Right ventricle myocardium inferior (tissue), 1 donor: ENCODE results near the gene PMEPA1. TPM values are rescaled to one million over a fixed set of nuclear protein-coding genes. Genes with fewer than 3 reads are reported as not detected.

Source experiments
- ATAC-seq: fragments of 200-7000 bp; cut with Tn5 transposase; one replicate; pipeline ENCODE4 v1.9.1; 2020; ENCODE audit warnings: mild to moderate bottlenecking, moderate library complexity
- DNase-seq: peaks from one replicate; pipeline ENCODE4 v3.0.0; 2021; ENCODE audit errors: missing footprints
- intact Hi-C: fragments of 100-400 bp; cut with DNase I; formaldehyde crosslinking; loops from one replicate; pipeline ENCODE4 v1.11.0; 2022
- total RNA-seq: library from RNA; stranded (reverse); fragmentation: NEBNext Ultra II Directional; extraction: Animal tissue kit (Norgen Biotek cat#: 25700); gene quantifications from one replicate; pipeline ENCODE4 v1.2.1, GENCODE V29; 2021
- donor health status: DM: no; HTN: yes; CAD: no; lungs with severe emphysema.

Gene PMEPA1
- total RNA-seq, 1 donor from 2014 or later: 23.9 TPM

GRCh38 chr20:57701651-57702050 is 8.2 kb downstream of the PMEPA1 start:
- intact Hi-C loops: loop anchor here (2.0 kb wide), 1 partner anchor 13 kb away; no protein-coding TSS in a partner anchor
- DNase-seq (no peak), ATAC-seq (no peak)

GRCh38 chr20:57701090-57701489 is 8.7 kb downstream of the PMEPA1 start:
- intact Hi-C loops: no loop called here

GRCh38 chr20:57699395-57699794 is 10.4 kb downstream of the PMEPA1 start:
- DNase-seq (no peak), ATAC-seq (no peak)
- intact Hi-C loops: no loop called here

More at GRCh38 chr20:57701090-57701489, 8.7 kb downstream of the PMEPA1 start:
- no peak for ATAC-seq
- no peak for DNase-seq

- DNase-seq: no peak
- intact Hi-C loops: no loop called here
- no peak for ATAC-seq
Measured at GRCh38 chr20:57698867-57699275, 10.9 kb downstream of the PMEPA1 start.

DNA sequence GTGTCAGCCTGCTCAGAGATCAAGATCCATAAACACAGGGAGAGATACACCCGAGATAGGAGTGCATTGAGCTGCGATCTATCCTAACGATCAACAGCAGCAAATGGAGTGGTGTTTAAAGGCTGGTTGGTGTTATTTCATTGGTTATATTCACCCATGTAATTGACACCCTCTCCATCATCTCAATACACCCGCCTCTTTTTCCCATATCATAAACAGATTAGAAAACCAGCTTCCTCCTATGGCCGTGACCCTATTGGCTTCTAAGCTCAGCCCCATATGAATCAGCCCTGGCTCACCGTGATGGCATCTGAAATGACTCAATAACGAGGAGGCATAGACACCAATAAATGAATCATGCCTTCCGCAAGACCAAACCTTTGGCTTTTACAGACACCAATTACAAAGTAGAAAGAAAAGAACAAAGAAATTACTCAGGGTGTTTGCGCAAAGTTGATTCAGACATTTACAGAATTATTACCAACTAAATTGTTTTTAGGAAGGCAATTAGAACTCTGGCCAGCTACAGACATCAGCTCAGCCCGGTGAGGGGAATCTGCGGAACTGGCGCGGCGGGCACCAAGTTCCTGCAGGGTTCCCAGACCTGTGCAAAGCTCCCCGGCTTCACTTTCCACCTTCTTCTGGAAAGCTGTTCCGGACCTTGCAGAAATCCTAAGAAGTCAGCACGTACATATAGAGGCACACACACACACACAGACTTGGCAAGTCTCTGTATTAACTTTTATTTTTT is 11.5 kb downstream of the PMEPA1 start:
- intact Hi-C loops: no loop called here
- ATAC-seq: no peak

GRCh38 chr20:57697543-57697942 is 12.3 kb downstream of the PMEPA1 start:
- no peak for DNase-seq
- intact Hi-C loops: no loop called here
- no peak for ATAC-seq

More for the DNA sequence above, 11.5 kb downstream of the PMEPA1 start:
- no peak for DNase-seq

- intact Hi-C loops: no loop called here
- ATAC-seq (no peak), DNase-seq (no peak)
Measured at GRCh38 chr20:57696401-57696961, 13.3 kb downstream of the PMEPA1 start.

GRCh38 chr20:57695940-57696339 is 13.9 kb downstream of the PMEPA1 start:
- ATAC-seq (no peak), DNase-seq (no peak)
- intact Hi-C loops: loop anchor here (1.0 kb wide), 1 partner anchor 26 kb away; no protein-coding TSS in a partner anchor

GRCh38 chr20:57695012-57695411 is 14.8 kb downstream of the PMEPA1 start:
- ATAC-seq (no peak), DNase-seq (no peak)
- intact Hi-C loops: loop anchor here (1.0 kb wide), 1 partner anchor 27 kb away; no protein-coding TSS in a partner anchor

- no peak for DNase-seq
- intact Hi-C loops: no loop called here
- ATAC-seq: no peak
Measured at GRCh38 chr20:57694481-57694880, 15.3 kb downstream of the PMEPA1 start.

GRCh38 chr20:57693670-57694329 is 16.0 kb downstream of the PMEPA1 start:
- intact Hi-C loops: no loop called here
- ATAC-seq: no peak

DNA sequence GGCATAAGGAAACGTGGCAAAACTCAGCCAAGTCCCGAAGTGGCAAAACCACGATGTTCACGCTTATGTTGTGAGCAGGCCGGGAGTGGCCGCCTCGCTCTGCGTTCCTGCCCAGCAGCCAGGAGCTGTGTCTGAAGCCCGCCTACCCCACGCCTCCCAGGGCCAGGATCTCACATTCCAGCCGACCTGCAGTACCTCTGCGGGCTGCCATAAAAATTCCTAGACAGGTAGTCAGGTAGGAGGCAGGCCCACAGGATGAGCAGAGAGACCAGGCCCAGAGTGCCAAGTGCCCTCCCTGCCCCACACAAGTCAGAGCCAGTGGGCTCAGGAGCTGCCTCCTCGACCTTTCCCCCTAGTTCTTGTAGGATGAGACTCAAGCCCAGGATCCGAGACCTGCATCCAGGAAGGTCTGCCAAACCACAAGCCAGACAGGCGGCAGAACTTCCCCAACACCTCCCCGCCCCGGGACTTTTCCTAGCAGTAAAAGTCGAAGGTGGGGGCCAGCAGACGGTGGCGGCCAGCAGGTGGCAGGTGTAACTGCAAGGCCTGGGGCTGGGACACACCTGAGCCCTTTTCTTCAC is 16.7 kb downstream of the PMEPA1 start:
- no peak for DNase-seq
- no peak for ATAC-seq
- intact Hi-C loops: no loop called here

More at GRCh38 chr20:57693670-57694329, 16.0 kb downstream of the PMEPA1 start:
- no peak for DNase-seq

DNA sequence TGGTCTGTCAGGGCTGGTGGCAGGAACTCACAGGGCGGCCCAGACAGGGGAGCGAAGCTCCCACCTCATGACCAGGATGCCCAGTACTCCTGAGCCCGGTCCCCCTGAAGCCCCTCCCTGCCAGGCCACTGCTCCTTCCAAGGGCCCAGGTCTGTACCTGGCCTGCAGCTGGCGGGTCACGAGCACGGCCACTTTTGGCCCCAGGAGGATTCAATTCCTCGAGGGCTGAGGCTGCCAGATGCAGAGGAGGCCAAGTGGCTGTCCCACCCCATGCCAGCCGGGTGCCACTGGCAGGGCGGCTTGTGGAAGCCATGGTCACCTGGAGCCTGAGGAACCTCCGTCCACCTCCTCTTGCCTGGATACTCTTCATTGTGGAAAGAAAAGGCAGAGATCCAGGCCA is 17.4 kb downstream of the PMEPA1 start:
- intact Hi-C loops: no loop called here

GRCh38 chr20:57691699-57692098 is 18.1 kb downstream of the PMEPA1 start:
- DNase-seq (no peak), ATAC-seq (no peak)

More for the DNA sequence above, 17.4 kb downstream of the PMEPA1 start:
- ATAC-seq: no peak
- no peak for DNase-seq

DNA sequence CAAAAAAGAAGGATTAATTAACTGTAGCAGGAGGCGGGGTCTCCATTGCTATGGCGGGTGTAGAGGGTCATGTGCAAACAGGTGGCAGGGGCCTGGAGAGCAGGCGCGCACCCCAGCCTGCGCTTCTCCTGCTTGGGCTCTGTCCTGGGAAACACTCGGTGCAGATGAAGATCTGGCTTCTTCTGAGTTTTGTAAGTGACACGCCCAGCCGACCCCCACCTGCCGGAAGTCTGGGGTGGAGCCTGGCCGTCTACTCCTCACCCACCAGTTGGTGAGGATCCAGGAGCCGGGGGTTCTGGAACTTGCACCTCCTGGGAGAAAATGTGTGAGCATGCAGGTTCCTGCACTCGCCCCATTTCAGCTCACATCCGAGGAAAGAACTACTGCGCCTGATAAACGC is 19.3 kb downstream of the PMEPA1 start:
- DNase-seq (no peak), ATAC-seq (no peak)
- intact Hi-C loops: no loop called here

More at GRCh38 chr20:57691699-57692098, 18.1 kb downstream of the PMEPA1 start:
- intact Hi-C loops: no loop called here

GRCh38 chr20:57689745-57690481 is 19.9 kb downstream of the PMEPA1 start:
- no peak for DNase-seq
- intact Hi-C loops: loop anchor here (2.0 kb wide), 1 partner anchor 13 kb away; no protein-coding TSS in a partner anchor
- ATAC-seq: no peak

- ATAC-seq (peak; percentile 33), DNase-seq (peak; percentile 81)
- intact Hi-C loops: loop anchor here (2.0 kb wide), 1 partner anchor 14 kb away; no protein-coding TSS in a partner anchor
Measured at GRCh38 chr20:57688864-57689263, 21.0 kb downstream of the PMEPA1 start.

DNA sequence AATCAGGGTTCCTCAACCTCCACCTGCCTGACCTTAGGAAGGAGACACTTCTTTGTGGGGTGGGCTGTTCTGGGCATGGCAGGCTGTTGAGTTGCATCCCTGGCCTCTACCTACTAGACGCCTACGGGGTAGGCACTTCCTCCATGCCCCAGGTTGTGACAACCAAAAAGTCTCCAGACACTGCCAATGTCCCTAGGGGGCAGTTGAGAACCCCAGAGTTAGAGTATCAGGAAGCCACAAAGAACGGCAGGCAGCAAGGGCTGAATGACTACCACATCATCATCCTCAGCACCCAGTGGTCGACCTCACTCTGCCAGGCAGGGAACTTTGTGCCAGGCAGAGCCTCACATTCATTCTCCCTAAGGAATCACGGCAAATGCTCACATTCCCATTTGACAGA is 21.5 kb downstream of the PMEPA1 start:
- no peak for ATAC-seq
- intact Hi-C loops: loop anchor here (2.0 kb wide), 1 partner anchor 15 kb away; no protein-coding TSS in a partner anchor

More for the DNA sequence above, 21.5 kb downstream of the PMEPA1 start:
- DNase-seq: no peak
